Mesothelial cell of epicardium (in vitro differentiated cells): ENCODE measurements around the gene C6orf15. TPM values are rescaled to one million over a fixed set of nuclear protein-coding genes. Genes with fewer than 3 reads are reported as not detected.

Experiments used
- DNase-seq, 2 experiments: peaks; one replicate each; pipeline ENCODE4 v3.0.0; 2021; ENCODE audit warnings: low spot score in 2 of 2; ENCODE audit not compliant: unreplicated experiment in 2 of 2
- H3K27ac Mint-ChIP-seq: 2 replicates; pipeline ENCODE4 v1.8.0; 2021; ENCODE audit warnings: mixed read lengths
- H3K27me3 Mint-ChIP-seq: 2 replicates; pipeline ENCODE4 v1.8.0; 2021; ENCODE audit warnings: low read depth, mixed read lengths
- H3K36me3 Mint-ChIP-seq: 2 replicates; pipeline ENCODE4 v1.8.0; 2021; ENCODE audit warnings: mixed read lengths
- H3K4me1 Mint-ChIP-seq: 2 replicates; pipeline ENCODE4 v1.8.0; 2021; ENCODE audit warnings: mixed read lengths
- H3K4me3 Mint-ChIP-seq: 2 replicates; pipeline ENCODE4 v1.8.0; 2021; ENCODE audit warnings: mild to moderate bottlenecking, moderate library complexity, mixed read lengths
- H3K9me3 Mint-ChIP-seq: 2 replicates; pipeline ENCODE4 v1.8.0; 2021; ENCODE audit warnings: mixed read lengths
- total RNA-seq: library from RNA; stranded (reverse); gene quantifications from 3 replicates; pipeline ENCODE4 v1.2.1, GENCODE V29; 2021
- TF ChIP-seq, protein P1 (sequence below): fragments of 200-600 bp; sonication (generic); IDR thresholded peaks from one replicate; pipeline ENCODE4 v1.5.0; 2021; ENCODE audit warnings: antibody characterized with exemption; ENCODE audit not compliant: unreplicated experiment

Gene C6orf15
- total RNA-seq, 1 donor from 2014 or later: not detected

- DNase-seq: no peak
- no peaks in the 10 kb centered on the region for H3K9me3 Mint-ChIP-seq
- H3K4me1 Mint-ChIP-seq: no peaks in the 10 kb centered on the region
- TF ChIP-seq, protein P1, sequence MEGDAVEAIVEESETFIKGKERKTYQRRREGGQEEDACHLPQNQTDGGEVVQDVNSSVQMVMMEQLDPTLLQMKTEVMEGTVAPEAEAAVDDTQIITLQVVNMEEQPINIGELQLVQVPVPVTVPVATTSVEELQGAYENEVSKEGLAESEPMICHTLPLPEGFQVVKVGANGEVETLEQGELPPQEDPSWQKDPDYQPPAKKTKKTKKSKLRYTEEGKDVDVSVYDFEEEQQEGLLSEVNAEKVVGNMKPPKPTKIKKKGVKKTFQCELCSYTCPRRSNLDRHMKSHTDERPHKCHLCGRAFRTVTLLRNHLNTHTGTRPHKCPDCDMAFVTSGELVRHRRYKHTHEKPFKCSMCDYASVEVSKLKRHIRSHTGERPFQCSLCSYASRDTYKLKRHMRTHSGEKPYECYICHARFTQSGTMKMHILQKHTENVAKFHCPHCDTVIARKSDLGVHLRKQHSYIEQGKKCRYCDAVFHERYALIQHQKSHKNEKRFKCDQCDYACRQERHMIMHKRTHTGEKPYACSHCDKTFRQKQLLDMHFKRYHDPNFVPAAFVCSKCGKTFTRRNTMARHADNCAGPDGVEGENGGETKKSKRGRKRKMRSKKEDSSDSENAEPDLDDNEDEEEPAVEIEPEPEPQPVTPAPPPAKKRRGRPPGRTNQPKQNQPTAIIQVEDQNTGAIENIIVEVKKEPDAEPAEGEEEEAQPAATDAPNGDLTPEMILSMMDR: no peak
- no peak overlapping the region for H3K27ac Mint-ChIP-seq
- H3K4me3 Mint-ChIP-seq: no peak overlapping the region
- no peaks in the 10 kb centered on the region for H3K27me3 Mint-ChIP-seq
- H3K36me3 Mint-ChIP-seq: peaks cover 24% of the 10 kb centered on the region
Measured at GRCh38 chr6:31145386-31145785, 33.0 kb upstream of the C6orf15 start.

DNA sequence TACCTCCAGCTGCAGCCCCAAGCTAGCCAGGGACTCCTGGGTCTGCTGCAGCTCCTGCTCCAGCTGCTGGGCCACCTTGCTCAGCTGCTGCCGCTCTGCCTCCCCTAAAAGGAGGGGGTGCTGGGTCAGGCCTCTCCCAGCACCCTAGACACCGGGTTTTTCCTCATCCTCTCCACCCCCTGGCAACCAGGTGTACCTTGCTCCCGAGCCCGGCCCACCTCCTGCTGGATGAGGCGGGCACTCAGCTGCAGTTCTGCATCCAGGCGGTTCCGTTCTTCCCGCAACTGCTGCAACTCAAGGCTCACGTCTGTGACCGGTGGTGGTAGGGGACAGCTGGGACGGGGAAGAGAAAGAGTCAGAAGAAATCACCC, 32.6 kb upstream of the C6orf15 start:
- H3K4me3 Mint-ChIP-seq: no peak overlapping the region
- H3K36me3 Mint-ChIP-seq: peaks cover 24% of the 10 kb centered on the region
- H3K9me3 Mint-ChIP-seq: no peaks in the 10 kb centered on the region
- H3K4me1 Mint-ChIP-seq: peaks cover under 1% of the 10 kb centered on the region
- TF ChIP-seq, protein P1: no peak
- no peaks in the 10 kb centered on the region for H3K27me3 Mint-ChIP-seq
- no peak overlapping the region for H3K27ac Mint-ChIP-seq
- DNase-seq: no peak

GRCh38 chr6:31144296-31144969, 32.1 kb upstream of the C6orf15 start:
- TF ChIP-seq, protein P1: no peak
- Mint-ChIP-seq H3K36me3 (peaks cover 24% of the 10 kb centered on the region), H3K9me3 (no peaks in the 10 kb centered on the region), H3K4me3 (no peak overlapping the region), H3K27me3 (no peaks in the 10 kb centered on the region), H3K27ac (no peak overlapping the region), H3K4me1 (peaks cover 6% of the 10 kb centered on the region)
- DNase-seq: no peak

DNA sequence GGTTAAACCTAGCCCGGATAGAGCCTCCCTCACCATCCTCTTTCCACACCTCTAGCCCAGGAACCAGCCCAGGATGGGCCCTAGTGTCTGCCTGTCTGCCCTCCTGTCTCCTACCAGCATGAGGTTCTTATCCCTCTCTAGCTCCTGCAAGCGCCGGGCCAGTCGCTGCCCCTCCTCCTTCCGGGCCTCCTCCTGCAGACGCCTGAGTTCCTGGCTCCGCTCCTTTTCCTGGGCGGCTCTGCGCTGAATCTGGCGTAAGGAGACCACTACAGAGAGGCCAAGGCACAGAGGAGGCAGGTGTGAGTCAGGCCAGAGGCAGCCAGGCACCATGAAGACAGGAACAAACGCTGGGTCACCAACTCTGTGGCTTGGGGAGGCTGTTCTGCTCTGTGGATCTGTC, 30.8 kb upstream of the C6orf15 start:
- H3K27me3 Mint-ChIP-seq: no peaks in the 10 kb centered on the region
- H3K4me1 Mint-ChIP-seq: peaks cover 7% of the 10 kb centered on the region
- no peak overlapping the region for H3K27ac Mint-ChIP-seq
- TF ChIP-seq, protein P1: no peak
- no peak for DNase-seq
- no peaks in the 10 kb centered on the region for H3K9me3 Mint-ChIP-seq
- H3K36me3 Mint-ChIP-seq: peaks cover 20% of the 10 kb centered on the region
- no peak overlapping the region for H3K4me3 Mint-ChIP-seq

- no peak for DNase-seq
- no peaks in the 10 kb centered on the region for H3K9me3 Mint-ChIP-seq
- peaks cover 20% of the 10 kb centered on the region for H3K36me3 Mint-ChIP-seq
- H3K4me1 Mint-ChIP-seq: peaks cover 11% of the 10 kb centered on the region
- no peak overlapping the region for H3K27ac Mint-ChIP-seq
- H3K4me3 Mint-ChIP-seq: no peak overlapping the region
- TF ChIP-seq, protein P1: no peak
- peaks cover 2% of the 10 kb centered on the region for H3K27me3 Mint-ChIP-seq
Measured at GRCh38 chr6:31142361-31142761, 30.0 kb upstream of the C6orf15 start.
